ENCODE measurements around the gene HS3ST5.
"Not testable (repeated sequence)": the region's sequence is repeated elsewhere in the genome, so short reads cannot be mapped to it uniquely, and the experiment has no call there.

HS3ST5 gene

DNA sequence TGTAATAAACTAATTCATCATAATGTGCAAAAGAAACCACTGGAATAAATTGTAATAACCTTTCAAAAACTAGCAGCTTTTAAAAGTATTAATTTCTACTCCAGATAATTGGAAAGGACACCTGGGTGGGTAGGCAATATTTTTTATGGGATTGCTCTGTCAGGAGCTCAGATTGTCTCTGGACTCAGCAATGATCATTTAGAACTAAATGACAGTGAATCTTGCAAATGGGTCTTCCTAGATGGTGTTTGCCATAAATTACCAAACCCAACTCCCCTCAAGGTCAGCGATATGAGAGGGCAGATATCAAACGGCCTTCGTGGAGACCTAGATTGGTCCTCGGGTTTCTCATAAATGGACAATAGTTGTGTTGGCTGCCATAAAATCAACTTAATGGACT lies 181.9 kb downstream of the HS3ST5 start:
- Histone ChIP-seq H3K4me3 (ENCODE audit: low read depth in 1 of 5, low read length in 5 of 5) (no peak overlapping the region), H3K9ac (ENCODE audit: low read length in 5 of 5) (no peak overlapping the region), H3K27me3 (ENCODE audit: control insufficient read depth in 5 of 5, insufficient read depth in 4 of 5, low read length in 5 of 5) (no peaks in the 10 kb centered on the region), H3K9me3 (ENCODE audit: control insufficient read depth in 5 of 5, low read length in 5 of 5) (no peaks in the 10 kb centered on the region), H3K27ac (ENCODE audit: low read depth, low read length) (no peak overlapping the region), H3K36me3 (ENCODE audit: control insufficient read depth in 5 of 5, insufficient read depth in 5 of 5, low read length in 5 of 5) (no peaks in the 10 kb centered on the region), H3K4me1 (ENCODE audit: control insufficient read depth in 5 of 5, insufficient read depth in 5 of 5, low read length in 5 of 5) (no peaks in the 10 kb centered on the region)

DNA sequence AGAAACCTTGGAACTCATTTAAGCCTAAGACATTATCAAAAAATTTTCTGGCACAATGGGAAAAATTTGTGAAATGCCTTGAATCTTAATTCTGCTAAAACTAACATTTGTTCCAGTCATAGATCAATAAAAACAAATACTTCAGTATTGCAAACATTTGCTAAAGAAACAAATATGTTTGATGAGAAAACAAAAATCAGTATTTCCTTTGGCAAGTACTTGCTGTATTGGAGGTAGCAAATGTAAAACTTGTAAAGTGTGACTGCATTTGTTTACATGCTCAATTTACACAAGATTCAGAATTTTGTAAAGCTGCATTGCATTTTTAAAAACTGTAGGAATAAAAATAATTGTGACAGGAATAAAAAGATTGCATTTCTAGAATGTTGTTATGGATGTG lies 183.1 kb downstream of the HS3ST5 start:
- no peak overlapping the region for H3K27ac ChIP-seq (ENCODE audit: low read depth, low read length)
- no peaks in the 10 kb centered on the region for H3K27me3 ChIP-seq (ENCODE audit: control insufficient read depth in 5 of 5, insufficient read depth in 4 of 5, low read length in 5 of 5)

GRCh38 chr6:114158838-114159694 lies 183.8 kb downstream of the HS3ST5 start:
- H3K27ac ChIP-seq (ENCODE audit: low read depth, low read length) = no peak overlapping the region
- H3K36me3 ChIP-seq (ENCODE audit: control insufficient read depth in 5 of 5, insufficient read depth in 5 of 5, low read length in 5 of 5) = no peaks in the 10 kb centered on the region
- no peaks in the 10 kb centered on the region for H3K9me3 ChIP-seq (ENCODE audit: control insufficient read depth in 5 of 5, low read length in 5 of 5)
- H3K4me1 ChIP-seq (ENCODE audit: control insufficient read depth in 5 of 5, insufficient read depth in 5 of 5, low read length in 5 of 5) = no peaks in the 10 kb centered on the region
- no peak overlapping the region for H3K9ac ChIP-seq (ENCODE audit: low read length in 5 of 5)
- no peaks in the 10 kb centered on the region for H3K27me3 ChIP-seq (ENCODE audit: control insufficient read depth in 5 of 5, insufficient read depth in 4 of 5, low read length in 5 of 5)
- no peak overlapping the region for H3K4me3 ChIP-seq (ENCODE audit: low read depth in 1 of 5, low read length in 5 of 5)

More for the DNA sequence above, 183.1 kb downstream of the HS3ST5 start:
- Histone ChIP-seq H3K9me3 (ENCODE audit: control insufficient read depth in 5 of 5, low read length in 5 of 5) (no peaks in the 10 kb centered on the region), H3K36me3 (ENCODE audit: control insufficient read depth in 5 of 5, insufficient read depth in 5 of 5, low read length in 5 of 5) (no peaks in the 10 kb centered on the region), H3K9ac (ENCODE audit: low read length in 5 of 5) (no peak overlapping the region), H3K4me1 (ENCODE audit: control insufficient read depth in 5 of 5, insufficient read depth in 5 of 5, low read length in 5 of 5) (no peaks in the 10 kb centered on the region), H3K4me3 (ENCODE audit: low read depth in 1 of 5, low read length in 5 of 5) (no peak overlapping the region)

DNA sequence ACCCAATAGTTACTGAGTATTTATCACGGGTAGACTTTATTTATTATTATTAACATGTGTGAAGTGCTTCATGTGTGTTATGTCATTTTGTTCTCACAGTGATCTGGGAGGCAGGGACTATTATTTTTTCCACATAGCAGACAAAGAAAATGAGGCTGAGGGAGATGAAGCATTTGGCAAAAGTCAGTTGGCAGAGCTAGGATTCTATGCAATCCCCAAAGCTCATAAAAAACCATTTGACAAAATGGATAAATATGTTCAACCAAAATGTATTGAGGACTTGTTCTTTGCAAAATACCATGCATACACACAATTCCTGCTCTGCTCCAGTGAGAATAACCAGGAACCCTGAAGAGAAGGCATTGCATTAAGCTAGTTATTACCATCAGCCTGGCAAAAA lies 184.4 kb downstream of the HS3ST5 start:
- Histone ChIP-seq H3K36me3 (ENCODE audit: control insufficient read depth in 5 of 5, insufficient read depth in 5 of 5, low read length in 5 of 5) (no peaks in the 10 kb centered on the region), H3K27ac (ENCODE audit: low read depth, low read length) (no peak overlapping the region), H3K4me1 (ENCODE audit: control insufficient read depth in 5 of 5, insufficient read depth in 5 of 5, low read length in 5 of 5) (no peaks in the 10 kb centered on the region), H3K9ac (ENCODE audit: low read length in 5 of 5) (no peak overlapping the region), H3K27me3 (ENCODE audit: control insufficient read depth in 5 of 5, insufficient read depth in 4 of 5, low read length in 5 of 5) (no peaks in the 10 kb centered on the region), H3K4me3 (ENCODE audit: low read depth in 1 of 5, low read length in 5 of 5) (no peak overlapping the region), H3K9me3 (ENCODE audit: control insufficient read depth in 5 of 5, low read length in 5 of 5) (no peaks in the 10 kb centered on the region)

GRCh38 chr6:114157848-114158247 lies 185.0 kb downstream of the HS3ST5 start:
- no peaks in the 10 kb centered on the region for H3K27me3 ChIP-seq (ENCODE audit: control insufficient read depth in 5 of 5, insufficient read depth in 4 of 5, low read length in 5 of 5)
- no peaks in the 10 kb centered on the region for H3K9me3 ChIP-seq (ENCODE audit: control insufficient read depth in 5 of 5, low read length in 5 of 5)
- no peaks in the 10 kb centered on the region for H3K36me3 ChIP-seq (ENCODE audit: control insufficient read depth in 5 of 5, insufficient read depth in 5 of 5, low read length in 5 of 5)
- no peak overlapping the region for H3K27ac ChIP-seq (ENCODE audit: low read depth, low read length)
- no peak overlapping the region for H3K4me3 ChIP-seq (ENCODE audit: low read depth in 1 of 5, low read length in 5 of 5)
- H3K4me1 ChIP-seq (ENCODE audit: control insufficient read depth in 5 of 5, insufficient read depth in 5 of 5, low read length in 5 of 5) = no peaks in the 10 kb centered on the region
- H3K9ac ChIP-seq (ENCODE audit: low read length in 5 of 5) = no peak overlapping the region

DNA sequence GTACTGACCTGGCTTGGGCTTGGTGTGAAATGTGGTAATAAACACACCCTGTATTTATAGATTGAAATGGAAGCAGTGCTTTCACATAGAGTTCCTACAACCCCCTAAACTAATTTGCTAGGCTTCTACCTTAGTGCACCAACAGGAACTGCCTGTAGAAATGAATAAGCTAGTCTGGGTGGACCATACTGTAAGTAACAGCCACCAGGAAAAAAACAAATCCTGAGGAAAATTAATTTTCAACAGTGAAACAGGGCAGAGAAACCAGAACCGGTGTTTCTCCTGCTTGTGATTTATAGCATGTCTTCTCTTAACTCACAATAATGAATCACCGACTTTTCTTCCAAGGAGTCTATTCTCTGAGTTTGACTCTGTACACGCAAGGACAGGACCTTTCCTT lies 187.1 kb downstream of the HS3ST5 start:
- Histone ChIP-seq H3K36me3 (ENCODE audit: control insufficient read depth in 5 of 5, insufficient read depth in 5 of 5, low read length in 5 of 5) (no peaks in the 10 kb centered on the region), H3K4me3 (ENCODE audit: low read depth in 1 of 5, low read length in 5 of 5) (no peak overlapping the region), H3K9me3 (ENCODE audit: control insufficient read depth in 5 of 5, low read length in 5 of 5) (no peaks in the 10 kb centered on the region), H3K4me1 (ENCODE audit: control insufficient read depth in 5 of 5, insufficient read depth in 5 of 5, low read length in 5 of 5) (no peaks in the 10 kb centered on the region), H3K9ac (ENCODE audit: low read length in 5 of 5) (no peak overlapping the region), H3K27me3 (ENCODE audit: control insufficient read depth in 5 of 5, insufficient read depth in 4 of 5, low read length in 5 of 5) (no peaks in the 10 kb centered on the region), H3K27ac (ENCODE audit: low read depth, low read length) (no peak overlapping the region)

DNA sequence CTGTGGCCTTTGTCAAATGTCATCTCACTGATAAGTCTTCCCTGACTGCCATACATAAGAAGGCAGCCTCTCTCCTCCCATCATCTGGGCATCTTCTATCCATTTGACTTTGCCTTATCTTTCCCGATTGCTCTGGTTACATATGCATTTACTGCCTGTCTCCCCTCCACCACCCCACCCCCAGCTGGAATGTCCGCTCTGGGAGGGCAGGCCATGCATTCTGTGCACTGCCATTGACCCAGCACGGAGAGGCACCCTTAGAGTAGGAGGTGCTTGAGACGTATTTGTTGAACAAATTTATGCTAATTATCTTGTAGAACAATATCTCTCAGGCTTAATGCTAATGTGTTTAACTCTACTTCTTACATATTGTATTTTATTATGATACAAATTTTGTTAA lies 188.0 kb downstream of the HS3ST5 start:
- Histone ChIP-seq H3K27ac (ENCODE audit: low read depth, low read length) (no peak overlapping the region), H3K27me3 (ENCODE audit: control insufficient read depth in 5 of 5, insufficient read depth in 4 of 5, low read length in 5 of 5) (no peaks in the 10 kb centered on the region), H3K4me1 (ENCODE audit: control insufficient read depth in 5 of 5, insufficient read depth in 5 of 5, low read length in 5 of 5) (no peaks in the 10 kb centered on the region), H3K36me3 (ENCODE audit: control insufficient read depth in 5 of 5, insufficient read depth in 5 of 5, low read length in 5 of 5) (no peaks in the 10 kb centered on the region), H3K9me3 (ENCODE audit: control insufficient read depth in 5 of 5, low read length in 5 of 5) (no peaks in the 10 kb centered on the region), H3K9ac (ENCODE audit: low read length in 5 of 5) (no peak overlapping the region), H3K4me3 (ENCODE audit: low read depth in 1 of 5, low read length in 5 of 5) (no peak overlapping the region)

- H3K36me3 ChIP-seq (ENCODE audit: control insufficient read depth in 5 of 5, insufficient read depth in 5 of 5, low read length in 5 of 5) = no peaks in the 10 kb centered on the region
- H3K27me3 ChIP-seq (ENCODE audit: control insufficient read depth in 5 of 5, insufficient read depth in 4 of 5, low read length in 5 of 5) = no peaks in the 10 kb centered on the region
- no peak overlapping the region for H3K27ac ChIP-seq (ENCODE audit: low read depth, low read length)
- H3K4me1 ChIP-seq (ENCODE audit: control insufficient read depth in 5 of 5, insufficient read depth in 5 of 5, low read length in 5 of 5) = no peaks in the 10 kb centered on the region
- no peaks in the 10 kb centered on the region for H3K9me3 ChIP-seq (ENCODE audit: control insufficient read depth in 5 of 5, low read length in 5 of 5)
- H3K4me3 ChIP-seq (ENCODE audit: low read depth in 1 of 5, low read length in 5 of 5) = no peak overlapping the region
- H3K9ac ChIP-seq (ENCODE audit: low read length in 5 of 5) = no peak overlapping the region
Observed at GRCh38 chr6:114153448-114153847, 189.4 kb downstream of the HS3ST5 start.

- Histone ChIP-seq H3K4me1 (ENCODE audit: control insufficient read depth in 5 of 5, insufficient read depth in 5 of 5, low read length in 5 of 5) (no peaks in the 10 kb centered on the region), H3K27me3 (ENCODE audit: control insufficient read depth in 5 of 5, insufficient read depth in 4 of 5, low read length in 5 of 5) (no peaks in the 10 kb centered on the region), H3K36me3 (ENCODE audit: control insufficient read depth in 5 of 5, insufficient read depth in 5 of 5, low read length in 5 of 5) (no peaks in the 10 kb centered on the region), H3K4me3 (ENCODE audit: low read depth in 1 of 5, low read length in 5 of 5) (no peak overlapping the region), H3K9ac (ENCODE audit: low read length in 5 of 5) (no peak overlapping the region), H3K27ac (ENCODE audit: low read depth, low read length) (no peak overlapping the region), H3K9me3 (ENCODE audit: control insufficient read depth in 5 of 5, low read length in 5 of 5) (peaks cover 0 to 8% (median 4%) of the 10 kb centered on the region in 5 donors)
Observed at GRCh38 chr6:114151064-114151690, 191.6 kb downstream of the HS3ST5 start.

GRCh38 chr6:114149182-114149581 lies 193.6 kb downstream of the HS3ST5 start:
- H3K27ac ChIP-seq (ENCODE audit: low read depth, low read length); H3K9ac ChIP-seq (ENCODE audit: low read length in 5 of 5); H3K9me3 ChIP-seq (ENCODE audit: control insufficient read depth in 5 of 5, low read length in 5 of 5); H3K27me3 ChIP-seq (ENCODE audit: control insufficient read depth in 5 of 5, insufficient read depth in 4 of 5, low read length in 5 of 5); H3K36me3 ChIP-seq (ENCODE audit: control insufficient read depth in 5 of 5, insufficient read depth in 5 of 5, low read length in 5 of 5); H3K4me1 ChIP-seq (ENCODE audit: control insufficient read depth in 5 of 5, insufficient read depth in 5 of 5, low read length in 5 of 5); H3K4me3 ChIP-seq (ENCODE audit: low read depth in 1 of 5, low read length in 5 of 5): not testable (repeated sequence)
